Measurements from ENCODE around the gene ARID1B.

The ARID1B gene

DNA sequence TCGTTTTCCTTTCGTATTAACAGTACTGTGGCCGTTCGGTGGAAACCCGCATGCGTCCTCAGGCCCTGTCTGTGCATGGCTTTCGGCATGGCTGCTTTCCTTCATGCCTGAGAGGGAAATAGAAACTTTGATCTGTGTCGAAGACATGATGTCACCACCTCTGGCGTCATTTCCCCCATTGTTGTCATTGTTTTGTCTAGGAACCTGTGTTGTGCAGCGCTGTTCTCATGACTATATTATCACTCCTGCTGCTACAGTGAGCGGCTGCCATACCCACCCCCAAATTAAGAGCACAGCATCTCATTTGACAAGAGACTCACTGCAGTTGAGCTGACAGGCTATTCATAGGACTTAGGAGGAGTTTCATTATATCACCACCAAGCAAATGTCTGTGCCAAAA, 373.9 kb downstream of the ARID1B start:
- Histone ChIP-seq H3K4me3 (ENCODE audit: low read depth, low read length) (no peak overlapping the region), H3K27me3 (no peaks in the 10 kb centered on the region), H3K9me3 (no peaks in the 10 kb centered on the region), H3K36me3 (peaks cover 19% of the 10 kb centered on the region), H3K4me1 (peaks cover 40% of the 10 kb centered on the region)
- TF ChIP-seq, protein P1, sequence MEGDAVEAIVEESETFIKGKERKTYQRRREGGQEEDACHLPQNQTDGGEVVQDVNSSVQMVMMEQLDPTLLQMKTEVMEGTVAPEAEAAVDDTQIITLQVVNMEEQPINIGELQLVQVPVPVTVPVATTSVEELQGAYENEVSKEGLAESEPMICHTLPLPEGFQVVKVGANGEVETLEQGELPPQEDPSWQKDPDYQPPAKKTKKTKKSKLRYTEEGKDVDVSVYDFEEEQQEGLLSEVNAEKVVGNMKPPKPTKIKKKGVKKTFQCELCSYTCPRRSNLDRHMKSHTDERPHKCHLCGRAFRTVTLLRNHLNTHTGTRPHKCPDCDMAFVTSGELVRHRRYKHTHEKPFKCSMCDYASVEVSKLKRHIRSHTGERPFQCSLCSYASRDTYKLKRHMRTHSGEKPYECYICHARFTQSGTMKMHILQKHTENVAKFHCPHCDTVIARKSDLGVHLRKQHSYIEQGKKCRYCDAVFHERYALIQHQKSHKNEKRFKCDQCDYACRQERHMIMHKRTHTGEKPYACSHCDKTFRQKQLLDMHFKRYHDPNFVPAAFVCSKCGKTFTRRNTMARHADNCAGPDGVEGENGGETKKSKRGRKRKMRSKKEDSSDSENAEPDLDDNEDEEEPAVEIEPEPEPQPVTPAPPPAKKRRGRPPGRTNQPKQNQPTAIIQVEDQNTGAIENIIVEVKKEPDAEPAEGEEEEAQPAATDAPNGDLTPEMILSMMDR (IDR thresholded peaks at IDR 0.05; ENCODE audit: low read depth, low read length) = no peak
- no peak for DNase-seq

DNA sequence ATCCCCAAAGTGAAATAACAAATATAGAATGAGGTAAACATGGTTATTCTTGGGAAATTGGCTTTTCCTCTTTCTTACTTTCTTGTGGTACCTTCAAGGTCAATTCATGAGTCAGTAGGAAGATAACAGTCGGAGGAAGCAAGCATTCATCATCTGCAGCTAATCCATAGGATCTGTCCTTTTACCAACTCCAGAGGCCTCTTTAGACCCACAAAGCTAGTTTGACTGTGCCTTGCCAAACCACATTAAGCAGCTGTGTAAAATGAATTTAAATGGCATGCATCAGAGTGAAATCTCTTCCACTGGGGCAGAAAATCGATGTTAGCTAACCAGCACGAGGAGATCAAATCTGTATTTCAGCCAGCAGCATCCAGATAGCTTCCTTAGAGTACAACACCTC, 374.8 kb downstream of the ARID1B start:
- Histone ChIP-seq H3K4me3 (ENCODE audit: low read depth, low read length) (no peak overlapping the region), H3K9me3 (no peaks in the 10 kb centered on the region), H3K4me1 (peaks cover 40% of the 10 kb centered on the region), H3K27me3 (no peaks in the 10 kb centered on the region), H3K36me3 (peaks cover 23% of the 10 kb centered on the region)
- TF ChIP-seq, protein P1 (IDR thresholded peaks at IDR 0.05; ENCODE audit: low read depth, low read length) = no peak
- no peak for DNase-seq

DNA sequence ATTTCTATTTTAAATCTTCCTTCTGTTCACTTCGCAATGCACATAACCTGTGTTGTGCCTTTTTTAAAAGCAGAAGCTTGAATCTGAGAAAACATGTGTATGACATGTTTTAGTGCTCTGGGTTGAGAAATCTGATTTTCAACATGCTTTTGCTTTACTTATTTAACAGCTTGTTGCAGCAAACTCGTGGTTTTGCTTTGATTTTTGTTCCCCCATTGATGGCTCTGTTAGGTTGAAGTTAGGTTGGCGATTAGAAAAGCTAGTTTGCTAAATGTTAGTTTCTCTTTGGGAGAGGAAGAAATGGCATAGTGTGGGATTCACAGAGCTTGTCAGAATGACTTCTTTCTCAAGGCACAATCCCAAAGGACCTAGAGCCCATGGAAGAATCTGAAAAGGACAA, 375.4 kb downstream of the ARID1B start:
- no peak for DNase-seq
- Histone ChIP-seq H3K9me3 (no peaks in the 10 kb centered on the region), H3K4me3 (ENCODE audit: low read depth, low read length) (no peak overlapping the region), H3K36me3 (peaks cover 25% of the 10 kb centered on the region), H3K4me1 (peaks cover 40% of the 10 kb centered on the region), H3K27me3 (no peaks in the 10 kb centered on the region)
- TF ChIP-seq, protein P1 (IDR thresholded peaks at IDR 0.05; ENCODE audit: low read depth, low read length) = no peak

DNA sequence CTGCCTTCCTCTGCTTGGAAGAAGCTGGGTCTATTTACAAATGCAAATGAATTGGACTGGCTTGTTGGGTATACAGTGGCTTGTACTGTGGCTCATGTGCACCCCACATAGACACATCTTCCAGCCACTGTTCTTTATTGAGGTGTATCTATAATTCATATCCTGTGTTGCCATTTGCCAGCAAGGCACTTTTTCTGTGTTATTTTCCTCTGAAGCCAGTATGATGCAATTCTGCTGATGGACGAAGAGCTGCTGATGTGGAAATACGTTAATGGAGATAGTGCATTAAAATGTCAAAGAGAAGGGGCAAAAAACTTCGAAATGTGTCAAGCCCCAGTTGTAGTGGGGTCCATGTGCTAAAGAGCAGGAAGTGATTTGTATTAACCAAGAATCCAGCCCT, 378.6 kb downstream of the ARID1B start:
- no peaks in the 10 kb centered on the region for H3K9me3 ChIP-seq
- H3K4me1 ChIP-seq = peaks cover 22% of the 10 kb centered on the region
- DNase-seq = no peak
- TF ChIP-seq, protein P1 (IDR thresholded peaks at IDR 0.05; ENCODE audit: low read depth, low read length) = no peak
- no peaks in the 10 kb centered on the region for H3K27me3 ChIP-seq
- H3K4me3 ChIP-seq (ENCODE audit: low read depth, low read length) = no peak overlapping the region
- H3K36me3 ChIP-seq = peaks cover 19% of the 10 kb centered on the region

DNA sequence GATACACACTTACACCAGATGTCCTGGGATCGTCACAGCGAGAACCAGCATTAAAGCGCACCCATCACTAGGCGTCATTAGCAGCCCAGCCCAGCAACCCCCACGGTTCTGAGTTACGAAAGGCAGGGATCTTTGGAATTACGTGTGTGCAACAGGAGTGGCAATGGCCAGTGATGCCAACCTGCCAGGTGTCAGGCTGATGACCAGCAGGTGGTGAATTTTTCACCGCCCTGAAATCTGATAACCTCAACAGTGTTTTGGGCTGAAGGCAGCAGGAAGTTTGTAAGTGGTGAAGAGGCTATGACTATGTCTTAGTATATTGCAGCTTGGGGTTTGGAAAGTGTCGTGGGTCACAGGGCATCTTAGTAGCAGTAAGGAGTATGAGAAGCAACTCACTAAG, 380.1 kb downstream of the ARID1B start:
- peaks cover 13% of the 10 kb centered on the region for H3K36me3 ChIP-seq
- peaks cover 22% of the 10 kb centered on the region for H3K4me1 ChIP-seq
- no peaks in the 10 kb centered on the region for H3K9me3 ChIP-seq
- no peak for DNase-seq
- TF ChIP-seq, protein P1 (IDR thresholded peaks at IDR 0.05; ENCODE audit: low read depth, low read length) = no peak
- H3K4me3 ChIP-seq (ENCODE audit: low read depth, low read length) = no peak overlapping the region
- H3K27me3 ChIP-seq = no peaks in the 10 kb centered on the region

DNA sequence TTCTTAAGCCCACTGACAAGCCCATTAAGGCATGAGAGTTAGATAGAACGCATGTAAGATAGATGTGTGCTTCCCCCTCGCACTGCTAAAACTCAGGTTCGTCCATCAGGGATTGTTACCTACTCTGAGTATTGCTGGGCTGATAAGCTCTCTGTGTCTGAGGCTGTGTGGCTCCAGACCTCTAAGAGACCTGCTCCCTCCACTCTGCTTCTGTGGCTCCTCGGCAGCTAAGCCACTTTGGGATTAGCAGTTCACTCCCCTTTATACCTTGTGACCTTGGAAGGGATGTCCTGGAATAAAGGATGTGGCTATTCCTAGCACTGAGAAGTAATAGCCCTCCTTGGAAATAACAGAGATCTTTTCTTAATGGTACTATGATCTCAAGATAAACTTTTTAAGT, 381.3 kb downstream of the ARID1B start:
- no peaks in the 10 kb centered on the region for H3K9me3 ChIP-seq
- TF ChIP-seq, protein P1 (IDR thresholded peaks at IDR 0.05; ENCODE audit: low read depth, low read length) = no peak
- no peak for DNase-seq
- H3K4me3 ChIP-seq (ENCODE audit: low read depth, low read length) = no peak overlapping the region
- H3K36me3 ChIP-seq = peaks cover 13% of the 10 kb centered on the region
- H3K27me3 ChIP-seq = no peaks in the 10 kb centered on the region
- peaks cover 17% of the 10 kb centered on the region for H3K4me1 ChIP-seq
